ENCODE measurements around the gene FTO. TPM values are rescaled to one million over a fixed set of nuclear protein-coding genes. Genes with fewer than 3 reads are reported as not detected.
A peak's percentile ranks its signal among the peaks of the same experiment; 100 is the strongest.

FTO gene
- total RNA-seq, 1 experiment from 2014 or later: 78.3 TPM

DNA sequence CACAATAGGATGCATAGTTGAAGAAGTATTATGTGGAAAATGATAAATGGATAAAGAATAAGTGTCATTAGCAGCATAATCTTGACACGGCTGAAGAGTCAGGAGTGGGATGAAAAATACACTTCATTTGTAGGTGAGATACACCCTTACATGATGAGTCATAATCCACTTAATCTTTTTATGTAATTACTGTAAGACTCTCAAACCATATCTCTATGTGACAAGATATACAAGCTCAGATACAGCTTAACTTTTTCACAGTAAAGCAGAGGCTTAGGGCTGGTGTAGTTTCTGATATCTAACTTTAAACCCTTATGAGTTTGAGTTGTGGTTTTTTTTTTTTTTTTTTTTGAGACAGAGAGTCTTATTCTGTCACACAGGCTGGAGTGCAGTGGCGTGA is 101.2 kb downstream of the FTO start:
- no peak for DNase-seq
- no peak overlapping the region for H3K4me3 ChIP-seq (ENCODE audit: low read depth, low read length)
- peaks cover 17% of the 10 kb centered on the region for H3K4me1 ChIP-seq
- Mint-ChIP-seq H3K9me3 (ENCODE audit: unreplicated experiment) (peaks cover 13% of the 10 kb centered on the region), H3K4me1 (ENCODE audit: low read depth, unreplicated experiment) (peaks cover 49% of the 10 kb centered on the region), H3K36me3 (ENCODE audit: insufficient read depth, unreplicated experiment) (peaks cover 6% of the 10 kb centered on the region), H3K27me3 (ENCODE audit: insufficient read depth, unreplicated experiment) (no peaks in the 10 kb centered on the region), H3K4me3 (ENCODE audit: unreplicated experiment) (no peak overlapping the region), H3K27ac (ENCODE audit: unreplicated experiment) (peak overlapping the region; percentile 76)
- TF ChIP-seq, protein P1, sequence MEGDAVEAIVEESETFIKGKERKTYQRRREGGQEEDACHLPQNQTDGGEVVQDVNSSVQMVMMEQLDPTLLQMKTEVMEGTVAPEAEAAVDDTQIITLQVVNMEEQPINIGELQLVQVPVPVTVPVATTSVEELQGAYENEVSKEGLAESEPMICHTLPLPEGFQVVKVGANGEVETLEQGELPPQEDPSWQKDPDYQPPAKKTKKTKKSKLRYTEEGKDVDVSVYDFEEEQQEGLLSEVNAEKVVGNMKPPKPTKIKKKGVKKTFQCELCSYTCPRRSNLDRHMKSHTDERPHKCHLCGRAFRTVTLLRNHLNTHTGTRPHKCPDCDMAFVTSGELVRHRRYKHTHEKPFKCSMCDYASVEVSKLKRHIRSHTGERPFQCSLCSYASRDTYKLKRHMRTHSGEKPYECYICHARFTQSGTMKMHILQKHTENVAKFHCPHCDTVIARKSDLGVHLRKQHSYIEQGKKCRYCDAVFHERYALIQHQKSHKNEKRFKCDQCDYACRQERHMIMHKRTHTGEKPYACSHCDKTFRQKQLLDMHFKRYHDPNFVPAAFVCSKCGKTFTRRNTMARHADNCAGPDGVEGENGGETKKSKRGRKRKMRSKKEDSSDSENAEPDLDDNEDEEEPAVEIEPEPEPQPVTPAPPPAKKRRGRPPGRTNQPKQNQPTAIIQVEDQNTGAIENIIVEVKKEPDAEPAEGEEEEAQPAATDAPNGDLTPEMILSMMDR (IDR thresholded peaks at IDR 0.05; ENCODE audit: insufficient read depth in 1 of 2, low read depth in 1 of 2, low read length in 1 of 2, severe bottlenecking in 1 of 2, unreplicated experiment in 1 of 2): no peak
- ChIA-PET POLR2A (no interaction called here), CTCF (interaction anchor here (0.7 kb wide), 1 partner anchor 15 kb away, joined by 4 read pairs; no protein-coding TSS in a partner anchor)
- H3K36me3 ChIP-seq (ENCODE audit: control insufficient read depth, insufficient read depth, low read length): no peaks in the 10 kb centered on the region
- no peaks in the 10 kb centered on the region for H3K9me3 ChIP-seq
- BruUV-seq (replicated peaks): no TSS peak
- intact Hi-C loops (cut with micrococcal nuclease; ENCODE audit: unreplicated experiment): no loop called here
- H3K27me3 ChIP-seq (replicated peaks; ENCODE audit: control insufficient read depth, insufficient read depth, low read length): no peaks in the 10 kb centered on the region

DNA sequence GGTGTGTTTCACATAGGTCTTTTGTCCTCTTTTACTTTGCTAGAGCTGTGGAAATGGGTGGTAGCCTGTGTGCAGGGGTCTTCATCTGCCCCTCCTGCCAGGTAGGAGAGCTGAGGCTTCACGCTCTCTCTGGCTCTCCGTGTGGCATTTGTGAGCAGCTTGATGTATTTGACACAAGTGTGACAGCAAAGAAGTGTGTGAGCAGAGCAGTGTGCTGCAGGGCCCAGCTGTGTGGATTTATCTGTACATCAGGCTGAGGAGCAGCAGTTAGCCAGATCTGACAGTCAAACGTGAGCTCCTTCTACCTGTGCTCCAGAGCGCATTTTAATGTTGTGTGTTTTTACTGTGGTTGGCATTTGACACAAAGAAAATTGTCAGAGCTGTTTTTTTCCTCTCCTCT is 101.8 kb downstream of the FTO start:
- Histone ChIP-seq H3K27me3 (replicated peaks; ENCODE audit: control insufficient read depth, insufficient read depth, low read length) (no peaks in the 10 kb centered on the region), H3K9me3 (no peaks in the 10 kb centered on the region), H3K4me1 (peaks cover 17% of the 10 kb centered on the region), H3K4me3 (ENCODE audit: low read depth, low read length) (no peak overlapping the region), H3K36me3 (ENCODE audit: control insufficient read depth, insufficient read depth, low read length) (no peaks in the 10 kb centered on the region; the same call in 1 of the 2 replicates)
- H3K27ac Mint-ChIP-seq (ENCODE audit: unreplicated experiment): peak overlapping the region; percentile 34
- intact Hi-C loops (cut with micrococcal nuclease; ENCODE audit: unreplicated experiment): no loop called here
- H3K4me1 Mint-ChIP-seq (ENCODE audit: low read depth, unreplicated experiment): peaks cover 49% of the 10 kb centered on the region
- peaks cover 13% of the 10 kb centered on the region for H3K9me3 Mint-ChIP-seq (ENCODE audit: unreplicated experiment)
- TF ChIP-seq, protein P1 (IDR thresholded peaks at IDR 0.05; ENCODE audit: insufficient read depth in 1 of 2, low read depth in 1 of 2, low read length in 1 of 2, severe bottlenecking in 1 of 2, unreplicated experiment in 1 of 2): no peak
- DNase-seq: no peak
- H3K4me3 Mint-ChIP-seq (ENCODE audit: unreplicated experiment): no peak overlapping the region
- no peaks in the 10 kb centered on the region for H3K27me3 Mint-ChIP-seq (ENCODE audit: insufficient read depth, unreplicated experiment)
- BruUV-seq (replicated peaks): no TSS peak
- ChIA-PET CTCF (no interaction called here), POLR2A (no interaction called here)
- peaks cover 6% of the 10 kb centered on the region for H3K36me3 Mint-ChIP-seq (ENCODE audit: insufficient read depth, unreplicated experiment)

DNA sequence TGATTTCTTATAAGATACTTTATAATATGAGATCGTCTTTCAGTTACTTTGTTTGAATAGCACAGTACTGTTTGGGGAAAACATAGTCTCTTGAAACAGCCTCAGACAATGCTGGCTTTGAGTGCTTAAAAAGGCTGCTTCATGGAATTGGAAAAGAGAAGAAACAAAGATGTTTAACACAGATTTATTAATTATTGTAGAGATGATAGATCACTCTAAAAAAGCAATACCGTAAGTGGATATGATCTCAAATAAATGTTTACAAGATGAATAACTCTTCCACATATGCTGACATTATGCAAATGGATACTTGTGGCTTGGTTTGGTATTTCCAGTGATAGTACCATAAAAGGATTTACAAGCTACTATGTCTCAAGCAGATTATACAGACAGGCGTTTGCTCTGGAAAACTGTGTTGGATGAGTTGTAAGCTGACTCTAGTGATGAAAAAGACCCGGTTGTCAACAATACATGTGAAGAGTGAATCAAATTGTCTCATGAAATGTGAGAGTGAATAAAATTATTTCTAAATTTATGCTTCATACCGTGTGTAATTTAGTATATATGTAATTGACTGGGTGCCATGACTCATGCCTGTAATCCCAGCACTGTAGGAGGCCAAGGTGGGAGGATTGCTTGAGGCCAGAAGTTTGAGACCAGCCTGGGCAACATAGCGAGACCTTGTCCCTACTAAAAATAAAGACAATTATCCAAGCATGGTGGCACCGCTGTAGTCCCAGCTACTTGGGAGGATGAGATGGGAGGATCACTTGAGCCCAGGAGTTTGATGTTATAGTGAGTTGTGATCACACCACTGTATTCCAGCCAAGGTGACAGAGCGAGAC is 105.4 kb downstream of the FTO start:
- Mint-ChIP-seq H3K27me3 (ENCODE audit: insufficient read depth, unreplicated experiment) (no peaks in the 10 kb centered on the region), H3K9me3 (ENCODE audit: unreplicated experiment) (no peaks in the 10 kb centered on the region), H3K4me3 (ENCODE audit: unreplicated experiment) (no peak overlapping the region), H3K4me1 (ENCODE audit: low read depth, unreplicated experiment) (peaks cover 41% of the 10 kb centered on the region), H3K27ac (ENCODE audit: unreplicated experiment) (peak overlapping the region; percentile 31), H3K36me3 (ENCODE audit: insufficient read depth, unreplicated experiment) (peaks cover 6% of the 10 kb centered on the region)
- Histone ChIP-seq H3K4me3 (ENCODE audit: low read depth, low read length) (no peak overlapping the region), H3K4me1 (peaks cover 32% of the 10 kb centered on the region), H3K36me3 (ENCODE audit: control insufficient read depth, insufficient read depth, low read length) (no peaks in the 10 kb centered on the region; the same call in 1 of the 2 replicates), H3K9me3 (no peaks in the 10 kb centered on the region), H3K27me3 (replicated peaks; ENCODE audit: control insufficient read depth, insufficient read depth, low read length) (no peaks in the 10 kb centered on the region; the same call in 1 of the 2 replicates)
- intact Hi-C loops (cut with micrococcal nuclease; ENCODE audit: unreplicated experiment): no loop called here
- DNase-seq: no peak
- POLR2A ChIA-PET: no interaction called here
- TF ChIP-seq, protein P1 (IDR thresholded peaks at IDR 0.05; ENCODE audit: insufficient read depth in 1 of 2, low read depth in 1 of 2, low read length in 1 of 2, severe bottlenecking in 1 of 2, unreplicated experiment in 1 of 2): no peak
- CTCF ChIA-PET: no interaction called here
- no TSS peak for BruUV-seq (replicated peaks)
